SU-DHL-6 (cell line): ENCODE results near the gene ARMC3.

Source experiments
- H2AFZ ChIP-seq: fragments of 200-600 bp; sonication (generic); 2 replicates; pipeline ENCODE4 v1.6.1; 2014; ENCODE audit warnings: low read depth, mild to moderate bottlenecking, moderate library complexity, mixed read lengths, antibody characterized with exemption, low read length; ENCODE audit not compliant: severe bottlenecking
- H3F3A ChIP-seq: fragments of 200-600 bp; shearing (Covaris generic); 2 replicates; pipeline ENCODE4 v1.6.0; 2016; ENCODE audit warnings: antibody characterized with exemption, mild to moderate bottlenecking; ENCODE audit not compliant: insufficient read depth
- H3K27ac ChIP-seq: fragments of 200-600 bp; sonication (generic); 2 replicates; pipeline ENCODE4 v1.5.1; 2016; ENCODE audit warnings: low read depth, mild to moderate bottlenecking, low read length, moderate library complexity, mixed read lengths
- H3K27me3 ChIP-seq: fragments of 200-600 bp; sonication (generic), shearing (Covaris generic); 2 replicates; pipeline ENCODE4 v1.6.0; 2014; ENCODE audit warnings: mild to moderate bottlenecking, low read length
- H3K36me3 ChIP-seq: fragments of 200-600 bp; sonication (generic); 2 replicates; pipeline ENCODE4 v1.6.1; 2014; ENCODE audit warnings: mild to moderate bottlenecking, low read length, mixed read lengths
- H3K4me2 ChIP-seq: fragments of 300-600, 200-600 bp; shearing (Covaris generic), sonication (generic); 2 replicates; pipeline ENCODE4 v1.6.0; 2014; ENCODE audit warnings: low read length, low read depth, mild to moderate bottlenecking; ENCODE audit not compliant: poor library complexity, severe bottlenecking
- H3K4me3 ChIP-seq: fragments of 200-600 bp; sonication (generic); 2 replicates; pipeline ENCODE4 v1.5.1; 2014; ENCODE audit warnings: antibody characterized with exemption, low read length, mild to moderate bottlenecking, mixed read lengths; ENCODE audit not compliant: insufficient read depth, poor library complexity, severe bottlenecking
- H3K79me2 ChIP-seq: fragments of 200-600 bp; sonication (generic); 2 replicates; pipeline ENCODE4 v1.6.1; 2014; ENCODE audit warnings: mild to moderate bottlenecking, low read length, moderate library complexity; ENCODE audit not compliant: insufficient read depth
- H3K9ac ChIP-seq: fragments of 200-600 bp; sonication (generic); 2 replicates; pipeline ENCODE4 v1.7.0; 2014; ENCODE audit warnings: mild to moderate bottlenecking, low read length
- H3K9me2 ChIP-seq: fragments of 200-600 bp; sonication (generic); replicated peaks from 2 replicates; pipeline ENCODE4 v1.6.1; 2014; ENCODE audit warnings: low read length; ENCODE audit not compliant: insufficient read depth
- H3K9me3 ChIP-seq: fragments of 200-600 bp; sonication (generic); 2 replicates; pipeline ENCODE4 v1.6.1; 2014; ENCODE audit warnings: low read length, mixed read lengths; ENCODE audit not compliant: insufficient read depth
- H4K20me1 ChIP-seq: fragments of 200-600 bp; sonication (generic); 2 replicates; pipeline ENCODE4 v1.6.1; 2014; ENCODE audit warnings: low read depth, mild to moderate bottlenecking, antibody characterized with exemption, low read length, moderate library complexity, mixed read lengths
- EZH2phosphoT487 ChIP-seq: fragments of 200-600 bp; sonication (generic), shearing (Covaris generic); conservative IDR thresholded peaks from 2 replicates; pipeline ENCODE4 v1.6.1; 2018; ENCODE audit warnings: mild to moderate bottlenecking, antibody characterized with exemption, low read length, moderate library complexity, mixed read lengths
- TF ChIP-seq, protein P1 (sequence below): fragments of 200-600 bp; sonication (generic); IDR thresholded peaks from one replicate; pipeline ENCODE4 v1.5.1; 2017; ENCODE audit warnings: antibody characterized with exemption, mild to moderate bottlenecking, low read length, moderate library complexity; ENCODE audit not compliant: insufficient read depth, poor library complexity, severe bottlenecking

Gene ARMC3

DNA sequence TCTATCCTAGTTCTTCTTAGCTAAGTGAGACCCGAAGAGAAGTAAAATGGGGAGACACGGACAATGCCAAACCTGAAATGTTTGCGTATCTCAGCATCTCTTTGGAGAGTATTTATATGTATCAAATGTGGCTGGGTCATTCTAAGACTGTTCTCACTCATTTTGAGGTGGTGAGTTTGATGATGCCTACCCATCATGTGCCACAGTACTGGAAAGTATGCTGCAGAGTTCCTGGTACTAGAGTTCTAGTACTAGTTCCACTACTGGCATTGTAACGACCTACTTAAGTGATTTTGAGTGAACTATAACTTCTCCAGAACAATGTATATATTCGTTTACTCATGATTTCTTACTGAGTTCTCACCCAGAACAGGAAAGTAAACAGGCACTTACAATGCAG is 41.9 kb downstream of the ARMC3 start:
- Histone ChIP-seq H3K4me3 (no peak overlapping the region), H3K79me2 (no peaks in the 10 kb centered on the region), H3K27me3 (no peaks in the 10 kb centered on the region), H3K36me3 (no peaks in the 10 kb centered on the region), H3K9ac (no peak overlapping the region), H3F3A (no peaks in the 10 kb centered on the region), H3K9me2 (no peaks in the 10 kb centered on the region), H3K27ac (no peak overlapping the region), H3K9me3 (no peaks in the 10 kb centered on the region), H2AFZ (no peak overlapping the region), H3K4me2 (no peak overlapping the region), H4K20me1 (no peaks in the 10 kb centered on the region)
- no peak for TF ChIP-seq EZH2phosphoT487
- TF ChIP-seq, protein P1, sequence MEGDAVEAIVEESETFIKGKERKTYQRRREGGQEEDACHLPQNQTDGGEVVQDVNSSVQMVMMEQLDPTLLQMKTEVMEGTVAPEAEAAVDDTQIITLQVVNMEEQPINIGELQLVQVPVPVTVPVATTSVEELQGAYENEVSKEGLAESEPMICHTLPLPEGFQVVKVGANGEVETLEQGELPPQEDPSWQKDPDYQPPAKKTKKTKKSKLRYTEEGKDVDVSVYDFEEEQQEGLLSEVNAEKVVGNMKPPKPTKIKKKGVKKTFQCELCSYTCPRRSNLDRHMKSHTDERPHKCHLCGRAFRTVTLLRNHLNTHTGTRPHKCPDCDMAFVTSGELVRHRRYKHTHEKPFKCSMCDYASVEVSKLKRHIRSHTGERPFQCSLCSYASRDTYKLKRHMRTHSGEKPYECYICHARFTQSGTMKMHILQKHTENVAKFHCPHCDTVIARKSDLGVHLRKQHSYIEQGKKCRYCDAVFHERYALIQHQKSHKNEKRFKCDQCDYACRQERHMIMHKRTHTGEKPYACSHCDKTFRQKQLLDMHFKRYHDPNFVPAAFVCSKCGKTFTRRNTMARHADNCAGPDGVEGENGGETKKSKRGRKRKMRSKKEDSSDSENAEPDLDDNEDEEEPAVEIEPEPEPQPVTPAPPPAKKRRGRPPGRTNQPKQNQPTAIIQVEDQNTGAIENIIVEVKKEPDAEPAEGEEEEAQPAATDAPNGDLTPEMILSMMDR: no peak

GRCh38 chr10:22976534-22976933 is 48.7 kb downstream of the ARMC3 start:
- H4K20me1 ChIP-seq: no peaks in the 10 kb centered on the region
- H3K4me3 ChIP-seq: no peak overlapping the region
- no peaks in the 10 kb centered on the region for H3K9me2 ChIP-seq
- H3K9ac ChIP-seq: no peak overlapping the region
- no peak overlapping the region for H3K27ac ChIP-seq
- H3K4me2 ChIP-seq: no peak overlapping the region
- no peaks in the 10 kb centered on the region for H3K9me3 ChIP-seq
- no peak overlapping the region for H2AFZ ChIP-seq
- no peaks in the 10 kb centered on the region for H3F3A ChIP-seq
- H3K79me2 ChIP-seq: no peaks in the 10 kb centered on the region
- no peaks in the 10 kb centered on the region for H3K27me3 ChIP-seq
- no peaks in the 10 kb centered on the region for H3K36me3 ChIP-seq
- TF ChIP-seq, protein P1: no peak
- TF ChIP-seq EZH2phosphoT487: no peak

DNA sequence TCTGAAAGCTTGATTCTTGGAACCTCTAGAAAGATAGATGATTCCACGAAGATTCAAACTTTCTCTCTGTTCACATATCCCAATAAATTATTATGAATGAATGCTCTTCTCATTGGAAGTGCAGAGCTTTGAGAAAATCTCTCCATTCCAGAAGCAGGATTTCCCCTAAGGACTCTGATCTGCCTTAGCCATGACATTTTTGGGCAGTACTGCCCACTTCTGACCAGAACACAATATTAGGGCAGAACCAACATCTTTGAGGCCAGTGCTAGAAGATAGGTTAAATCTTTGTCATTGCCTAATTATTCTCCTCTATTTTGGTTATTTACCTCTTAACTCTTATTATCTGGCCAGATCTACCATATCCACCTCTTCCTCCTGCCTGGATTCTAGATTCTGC is 49.9 kb downstream of the ARMC3 start:
- Histone ChIP-seq H3K9ac (no peak overlapping the region), H3F3A (no peaks in the 10 kb centered on the region), H3K4me3 (no peak overlapping the region), H3K9me2 (no peaks in the 10 kb centered on the region), H3K9me3 (no peaks in the 10 kb centered on the region), H3K4me2 (no peak overlapping the region), H3K36me3 (no peaks in the 10 kb centered on the region), H2AFZ (no peak overlapping the region), H3K27ac (no peak overlapping the region), H4K20me1 (no peaks in the 10 kb centered on the region), H3K79me2 (no peaks in the 10 kb centered on the region), H3K27me3 (no peaks in the 10 kb centered on the region)
- TF ChIP-seq EZH2phosphoT487: no peak
- TF ChIP-seq, protein P1: no peak

- H3F3A ChIP-seq: no peaks in the 10 kb centered on the region
These were observed 50.4 kb downstream of the ARMC3 start for GRCh38 chr10:22978287-22978686.

More at GRCh38 chr10:22978287-22978686, 50.4 kb downstream of the ARMC3 start:
- Histone ChIP-seq H3K4me2 (no peak overlapping the region), H4K20me1 (no peaks in the 10 kb centered on the region), H2AFZ (no peak overlapping the region), H3K27me3 (no peaks in the 10 kb centered on the region), H3K79me2 (no peaks in the 10 kb centered on the region), H3K27ac (no peak overlapping the region), H3K9me2 (no peaks in the 10 kb centered on the region), H3K4me3 (no peak overlapping the region), H3K36me3 (no peaks in the 10 kb centered on the region), H3K9ac (no peak overlapping the region), H3K9me3 (no peaks in the 10 kb centered on the region)
- TF ChIP-seq, protein P1: no peak
- no peak for TF ChIP-seq EZH2phosphoT487
